Measurements from ENCODE around the gene RBM5.

Gene RBM5

DNA sequence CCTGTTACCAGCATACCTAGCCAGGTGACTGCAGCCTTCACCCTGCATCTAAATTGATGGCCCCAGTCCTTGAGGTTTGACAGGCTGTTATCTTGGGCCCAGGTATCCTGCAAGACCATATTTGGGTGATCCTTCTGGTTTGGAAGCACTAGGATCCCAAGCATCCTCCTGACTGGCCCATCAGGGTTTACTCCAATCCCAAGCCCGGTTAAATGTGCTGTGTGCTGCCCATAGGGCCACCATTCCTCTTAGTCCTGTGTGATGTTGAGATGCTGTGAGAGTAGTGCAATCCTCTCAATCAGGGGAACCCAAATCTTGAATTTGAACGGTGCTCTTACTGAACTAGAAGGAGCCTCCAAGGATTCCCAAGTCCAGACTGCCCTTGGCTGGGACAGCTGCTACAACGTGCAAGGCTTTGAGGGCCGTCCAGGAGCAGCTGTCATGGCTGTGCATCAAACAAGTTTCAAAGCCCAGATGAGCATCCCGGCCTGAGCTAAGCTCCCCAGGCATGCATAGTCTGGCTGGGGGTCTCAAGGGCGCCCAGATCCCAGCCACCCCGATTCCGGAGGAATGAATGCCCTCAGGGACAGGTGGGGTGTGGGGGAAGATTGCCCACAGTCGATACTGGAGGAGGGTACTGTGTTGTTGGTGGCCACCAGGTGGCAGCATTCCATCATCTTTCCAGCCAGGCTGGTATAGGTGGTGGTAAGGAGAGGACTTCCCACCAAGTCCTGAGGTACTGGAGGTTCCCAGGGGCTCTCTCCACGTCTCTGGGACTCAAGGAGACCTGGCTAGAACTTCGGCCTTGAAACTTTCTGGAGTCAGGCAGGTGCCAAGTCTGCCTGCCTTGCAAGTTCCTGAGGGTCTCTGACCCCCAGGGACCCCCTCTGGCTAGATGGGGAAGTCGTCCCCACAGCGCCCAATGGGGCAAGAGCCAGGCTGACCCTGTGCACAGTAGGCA is 32.6 kb downstream of the RBM5 start:
- DNase-seq (ENCODE audit: low spot score), result peak; percentile 86

DNA sequence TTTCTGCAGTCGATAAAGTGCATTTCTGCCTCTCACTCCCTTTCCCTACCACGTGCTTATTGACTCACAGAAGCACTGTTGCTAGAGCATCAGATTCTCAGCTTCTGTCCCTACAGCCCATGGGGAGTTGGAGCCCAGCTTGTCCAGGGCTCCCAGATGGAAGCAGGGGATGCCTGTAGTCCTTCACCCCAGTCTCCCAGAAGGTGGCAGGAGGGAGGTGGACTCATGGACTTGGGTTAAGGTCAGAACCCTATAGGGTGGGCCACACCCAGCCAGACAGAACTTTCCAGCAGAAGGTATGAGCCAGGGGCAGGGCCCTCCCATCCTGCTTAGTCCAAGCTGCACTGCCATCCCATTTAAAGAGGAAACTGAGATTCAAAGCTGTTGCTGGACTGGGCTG is 33.4 kb downstream of the RBM5 start:
- no peak for DNase-seq (ENCODE audit: low spot score)

DNA sequence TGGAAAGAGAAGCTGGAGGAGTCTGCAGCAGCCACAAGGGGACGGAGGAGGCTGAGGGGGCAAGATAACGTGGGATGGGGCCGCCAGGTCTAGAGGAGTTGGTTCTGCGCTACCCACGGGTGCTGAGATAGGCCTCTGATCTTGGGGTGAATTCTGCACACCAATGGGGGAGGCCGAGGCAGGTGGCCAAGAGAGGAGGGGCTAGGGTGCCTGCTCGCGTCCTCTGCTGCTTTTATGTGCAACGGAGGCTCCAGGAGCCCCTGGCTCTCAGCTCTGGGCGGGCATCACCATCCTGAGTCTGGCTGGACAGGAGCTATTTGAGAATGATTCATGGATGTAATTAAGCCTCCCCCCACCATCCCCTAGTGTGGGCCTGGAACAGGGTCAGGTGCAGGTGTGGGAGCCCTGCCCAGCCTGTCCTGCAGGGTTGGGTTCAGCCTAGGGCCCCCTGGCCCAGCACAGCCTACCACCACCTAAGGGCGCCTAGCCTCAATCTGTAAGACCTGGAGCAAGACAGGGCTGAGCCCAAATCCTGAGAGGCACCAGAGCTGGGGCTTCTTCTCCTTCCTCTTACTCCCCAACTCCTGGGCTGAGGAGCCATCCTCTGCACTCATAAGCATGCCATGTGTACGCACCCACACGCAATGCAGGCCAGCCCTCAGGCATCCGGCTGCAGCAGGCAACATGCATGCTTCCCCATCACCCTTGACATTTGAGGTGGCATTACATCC is 34.1 kb downstream of the RBM5 start:
- DNase-seq (ENCODE audit: low spot score), result no peak

DNA sequence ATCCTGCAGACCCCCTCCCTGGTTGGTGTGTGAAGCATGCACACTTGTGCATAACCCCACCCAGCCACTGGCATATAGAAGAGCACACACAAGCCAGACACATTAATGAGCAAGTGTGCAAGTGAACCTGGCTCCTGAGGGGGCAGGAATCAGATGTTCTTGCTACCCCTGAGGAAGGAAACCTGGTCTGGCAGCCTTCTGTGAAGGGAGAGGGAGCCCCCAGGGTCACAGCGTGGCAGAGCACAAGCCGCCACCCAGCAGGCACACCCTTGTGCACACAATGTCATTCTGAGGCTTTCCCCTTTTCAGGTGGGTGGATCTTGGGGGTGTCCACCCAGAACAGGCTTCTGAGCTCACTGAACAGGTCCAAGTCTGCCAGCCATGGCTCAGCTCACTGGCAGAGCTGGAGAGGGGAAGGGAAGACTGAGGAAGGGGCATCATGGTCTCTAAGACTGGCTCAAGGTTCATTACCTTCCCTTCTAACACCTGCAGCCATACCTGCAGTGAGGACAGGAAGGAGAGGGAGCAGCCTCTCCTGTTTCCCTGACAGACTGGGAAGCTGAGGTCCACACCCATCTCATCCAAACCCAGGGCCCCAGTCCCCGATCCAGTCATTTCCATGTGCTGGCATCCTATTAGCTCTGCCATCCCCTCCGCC is 34.8 kb downstream of the RBM5 start:
- DNase-seq (ENCODE audit: low spot score), result no peak

DNA sequence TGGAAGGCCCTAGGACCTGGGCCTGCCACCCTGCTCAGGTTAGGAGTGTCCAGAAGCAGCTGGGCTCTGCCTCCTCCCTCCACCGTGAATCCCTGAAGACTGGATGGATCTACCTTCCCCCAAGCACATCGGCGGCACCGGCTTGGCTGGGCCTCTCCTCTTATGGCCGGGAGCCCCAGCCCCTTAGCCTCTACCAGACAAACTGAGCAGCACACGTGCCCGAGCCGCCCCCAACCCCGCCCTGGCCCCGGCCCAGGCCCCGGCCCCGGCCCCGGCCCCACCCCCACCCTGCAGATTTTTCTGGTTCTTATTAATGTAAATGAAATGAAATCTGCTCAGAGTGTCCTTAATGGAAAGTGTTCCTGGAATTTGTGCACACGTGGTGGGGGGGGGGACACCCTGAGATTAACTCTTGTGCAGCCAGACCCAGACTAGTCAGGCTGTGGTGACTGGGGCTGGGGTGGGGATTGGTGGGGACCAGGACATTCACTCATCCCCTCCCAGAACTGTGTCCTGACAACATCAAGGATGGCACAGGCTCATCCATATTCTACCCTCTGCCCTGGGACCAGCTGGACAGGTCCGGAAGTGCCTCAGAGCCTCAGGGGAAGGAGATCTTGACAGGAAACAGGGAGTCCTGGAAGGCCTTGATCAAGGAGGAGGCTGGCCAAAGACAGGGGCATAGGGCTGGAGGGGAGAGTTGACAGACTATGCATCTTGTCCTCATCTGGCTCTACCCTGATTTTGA is 35.5 kb downstream of the RBM5 start:
- DNase-seq (ENCODE audit: low spot score), result no peak

DNA sequence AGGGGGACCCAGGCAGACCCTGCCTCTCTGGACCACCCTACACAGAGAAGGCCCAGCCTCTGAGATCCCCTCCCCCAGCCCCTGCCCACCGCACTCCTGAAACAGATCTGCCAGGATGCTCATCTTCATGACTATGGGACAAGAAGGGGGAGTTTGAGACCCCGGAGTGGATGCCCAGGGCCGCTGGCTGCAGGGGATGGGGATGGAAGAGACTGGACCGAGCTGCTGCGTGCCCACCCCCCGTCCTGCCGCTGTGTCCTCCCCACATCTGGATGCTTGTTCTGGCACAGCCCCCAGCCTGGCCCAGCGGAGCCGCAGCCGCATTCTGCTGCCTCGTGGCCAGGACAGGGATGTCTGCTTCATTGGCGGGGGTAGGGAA is 36.1 kb downstream of the RBM5 start:
- DNase-seq (ENCODE audit: low spot score), result peak; percentile 58

DNA sequence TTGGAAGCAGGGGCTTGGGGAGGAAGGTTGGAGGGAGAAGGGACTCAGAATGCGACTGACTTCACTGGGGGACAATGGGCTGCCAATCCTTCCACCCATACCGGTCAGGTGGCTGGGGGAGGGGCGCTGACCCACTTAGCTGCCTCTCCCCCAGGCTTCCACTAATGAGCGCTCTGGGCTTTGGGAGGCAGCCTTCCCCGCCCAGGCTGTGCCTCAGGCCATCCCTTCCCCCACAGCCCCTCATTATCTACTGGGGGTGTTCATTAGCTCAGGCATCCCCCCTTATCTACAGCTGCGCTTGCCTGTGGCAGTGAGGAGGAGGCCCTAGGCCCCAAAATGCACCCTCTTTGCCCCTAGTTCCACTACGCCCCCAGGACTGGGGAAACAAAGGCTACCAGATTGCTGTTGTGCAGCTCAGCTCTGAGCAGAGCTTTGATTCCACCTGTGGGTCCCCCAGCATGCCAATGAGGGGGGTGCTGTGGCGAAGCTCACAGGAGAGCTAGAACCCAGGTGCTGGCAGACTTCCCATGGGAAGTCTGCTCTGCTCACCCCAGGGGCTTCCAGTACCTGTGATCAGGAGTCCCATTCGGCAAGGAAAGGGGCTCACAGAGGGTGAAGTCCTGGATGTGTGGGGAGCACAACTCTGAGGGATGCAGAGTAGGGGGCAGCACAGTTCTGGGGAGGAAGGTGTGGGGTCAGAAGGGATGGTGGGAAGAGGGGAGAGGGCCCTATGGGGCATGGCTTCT is 37.0 kb downstream of the RBM5 start:
- DNase-seq (ENCODE audit: low spot score), result peak; percentile 50

DNA sequence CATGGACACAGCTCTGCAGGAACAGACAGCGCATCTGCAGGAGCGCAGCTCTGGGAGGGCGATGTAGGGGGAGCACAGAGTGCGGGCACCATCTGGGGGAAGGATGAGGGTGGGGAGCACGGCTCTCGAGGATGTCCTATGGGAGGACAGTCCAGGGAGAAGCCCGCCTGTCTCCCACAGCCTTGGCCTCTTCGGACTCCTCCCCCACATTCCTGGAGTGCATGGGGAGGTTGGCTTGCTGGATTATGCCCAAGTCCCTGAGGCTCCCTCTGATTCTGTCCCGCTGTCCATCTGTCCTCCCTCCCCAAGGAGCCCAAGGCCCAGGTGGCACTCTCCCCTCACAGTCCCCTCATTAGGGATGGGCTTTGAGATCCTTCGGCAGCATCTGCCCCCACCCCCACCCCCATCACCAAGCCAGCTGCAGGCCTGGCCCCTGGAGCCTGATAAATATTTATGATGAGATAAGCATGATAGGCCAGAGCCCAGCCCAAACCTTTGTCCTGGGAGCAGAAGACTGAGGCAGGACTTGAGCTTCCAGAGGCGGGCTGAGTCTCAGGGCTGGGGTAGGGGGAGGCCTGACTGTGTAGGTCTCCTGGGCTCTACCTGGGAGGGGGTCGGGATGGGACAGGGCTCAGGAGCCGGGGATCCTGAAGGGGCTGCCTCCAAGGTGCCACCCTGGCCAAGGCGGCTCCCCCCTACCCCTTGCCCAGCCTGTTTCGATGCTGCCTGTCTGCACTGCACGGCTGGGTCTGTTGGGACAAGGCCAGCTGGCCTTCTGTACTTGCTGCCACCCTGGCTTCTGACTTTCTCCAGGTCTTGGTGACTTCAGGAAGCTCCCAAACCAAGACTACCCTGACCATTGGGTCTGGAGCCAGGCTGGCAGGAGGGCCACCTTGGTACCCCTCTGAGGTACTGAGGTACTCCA is 37.8 kb downstream of the RBM5 start:
- peak; percentile 60 for DNase-seq (ENCODE audit: low spot score)

DNA sequence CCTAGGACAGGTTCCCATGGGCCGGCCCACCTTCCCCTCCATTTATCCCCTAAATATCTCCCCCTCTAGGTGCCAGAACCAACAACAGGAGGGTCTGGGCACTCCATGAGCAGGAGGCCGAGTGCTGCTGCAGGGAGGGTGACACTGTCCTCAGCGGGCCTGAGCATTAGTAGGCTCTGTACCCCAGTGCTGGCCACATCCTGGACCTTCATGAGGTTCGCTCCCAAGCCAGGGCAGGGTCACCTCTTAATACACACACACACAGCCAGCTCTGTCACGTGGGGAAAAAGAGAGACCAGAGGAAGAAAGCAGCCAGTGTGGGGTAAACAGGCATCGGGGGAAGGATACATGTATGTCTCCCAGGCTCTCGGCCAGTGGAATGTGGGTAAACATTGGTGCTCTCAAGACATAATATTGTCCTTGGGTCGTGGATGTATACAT is 38.6 kb downstream of the RBM5 start:
- no peak for DNase-seq (ENCODE audit: low spot score)

DNA sequence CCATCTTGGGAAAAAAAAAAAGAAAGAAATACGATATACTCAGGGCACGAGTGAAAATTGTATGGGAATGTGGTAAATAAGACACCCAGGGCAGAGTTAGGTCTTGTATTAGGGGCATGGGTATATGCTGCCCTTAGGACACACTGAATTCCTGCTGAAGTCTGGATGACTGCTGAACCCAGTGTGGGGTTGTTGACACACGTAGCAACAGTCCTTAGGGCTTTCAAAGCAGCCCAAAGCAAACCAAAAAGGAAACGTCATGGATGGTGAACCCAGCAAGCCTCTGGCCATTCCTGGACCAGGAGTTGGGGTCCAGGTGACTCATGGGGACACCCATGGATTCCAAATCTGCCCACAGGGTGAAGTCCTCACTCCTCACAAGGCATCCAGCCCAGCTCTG is 39.3 kb downstream of the RBM5 start:
- DNase-seq (ENCODE audit: low spot score), result no peak

DNA sequence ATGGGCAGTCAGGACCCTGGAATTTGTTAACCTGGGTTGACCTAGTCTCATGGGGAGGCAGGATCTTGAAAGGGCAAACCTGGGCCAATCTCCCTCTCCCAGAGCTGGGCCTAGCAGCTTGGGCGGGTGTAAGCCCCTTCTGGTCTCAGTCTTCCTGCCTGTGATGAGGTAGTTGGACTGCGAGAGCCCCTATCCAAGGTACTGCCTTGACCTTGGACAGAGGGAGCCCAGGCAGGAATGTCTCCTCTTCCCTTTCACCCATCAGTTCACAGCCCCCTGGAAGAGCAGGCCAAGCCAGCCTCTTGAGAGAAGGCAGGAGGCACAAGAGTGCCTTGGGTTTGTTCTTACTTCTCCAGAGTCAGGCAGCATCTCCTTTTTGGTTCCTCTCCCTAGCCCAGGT is 41.7 kb downstream of the RBM5 start:
- DNase-seq (ENCODE audit: low spot score), result no peak

DNA sequence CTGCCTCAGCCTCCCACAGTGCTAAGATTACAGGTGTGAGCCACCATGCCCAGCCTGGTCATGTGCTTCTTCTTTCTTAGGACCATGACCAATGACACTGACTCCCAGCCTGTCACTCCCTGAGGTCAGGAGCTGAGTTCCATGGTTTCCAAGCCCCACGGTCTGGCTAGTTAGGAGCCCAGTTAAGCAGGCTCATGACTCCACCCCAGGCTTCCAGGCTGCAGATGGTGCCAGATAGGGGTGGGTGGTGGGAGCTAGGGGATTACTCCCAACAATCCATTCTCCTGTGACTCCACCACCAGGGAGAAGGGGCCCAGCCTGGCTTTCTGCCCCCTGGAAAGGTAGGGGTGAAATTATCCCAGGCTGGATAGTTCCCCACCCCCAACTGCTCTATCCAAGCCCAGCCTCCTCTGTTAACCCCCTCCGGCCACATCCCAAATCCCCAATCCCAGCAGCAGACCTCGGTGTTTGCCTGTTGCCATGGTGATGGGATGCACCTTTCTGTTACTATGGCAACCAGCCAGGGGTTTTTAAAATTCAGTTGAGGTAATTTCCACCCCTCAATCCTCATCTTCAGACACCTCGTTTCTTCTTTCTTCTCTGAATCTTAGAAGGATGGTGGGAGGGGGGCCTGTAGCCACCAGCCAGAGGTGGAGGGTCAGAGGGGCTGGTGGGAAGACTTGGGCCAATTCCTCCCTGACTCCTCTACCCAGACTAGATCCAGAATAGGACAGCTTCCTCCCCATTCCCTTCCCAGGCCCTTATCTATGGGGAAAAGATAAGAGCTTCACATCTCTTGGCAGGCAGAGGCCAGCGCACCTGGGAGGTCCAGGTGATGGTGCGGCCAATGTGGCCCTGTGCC is 43.9 kb downstream of the RBM5 start:
- DNase-seq (ENCODE audit: low spot score), result peak; percentile 70

DNA sequence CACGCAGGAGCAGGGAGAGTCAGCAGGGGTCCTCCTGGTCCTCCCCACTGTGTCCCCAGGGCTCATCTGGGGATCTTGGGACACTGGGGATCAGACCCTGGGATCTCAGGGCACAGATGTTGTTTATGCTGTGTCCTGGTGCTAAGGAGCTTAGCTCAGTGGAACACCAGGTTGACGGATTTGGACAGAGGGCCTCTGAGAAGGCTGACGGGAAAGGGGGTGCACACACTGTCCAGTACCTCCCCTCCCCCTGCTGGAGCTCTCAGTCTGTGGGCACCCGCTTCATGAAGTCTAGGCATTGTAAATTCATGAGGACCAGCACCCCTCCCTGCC is 44.5 kb downstream of the RBM5 start:
- DNase-seq (ENCODE audit: low spot score), result no peak

DNA sequence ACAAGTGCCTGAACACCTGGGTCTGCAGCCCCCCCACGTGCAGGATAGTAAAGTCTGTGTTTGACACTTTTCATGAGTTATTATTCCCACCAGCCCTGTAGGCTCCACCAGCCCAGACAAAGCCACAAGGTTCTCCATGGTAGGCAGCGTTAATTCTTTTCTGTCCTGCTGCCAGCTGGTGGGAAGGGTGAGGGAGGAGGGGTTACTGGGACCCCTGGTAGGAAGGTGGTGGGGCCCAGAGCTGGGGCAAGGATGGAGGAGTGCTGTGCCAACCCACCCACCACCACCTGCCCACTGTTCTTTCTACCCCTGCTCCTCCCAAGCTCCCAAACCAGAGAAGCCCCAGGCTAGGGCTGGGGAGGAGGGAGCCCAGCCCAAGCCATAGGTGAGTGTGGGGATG is 45.6 kb downstream of the RBM5 start:
- no peak for DNase-seq (ENCODE audit: low spot score)

DNA sequence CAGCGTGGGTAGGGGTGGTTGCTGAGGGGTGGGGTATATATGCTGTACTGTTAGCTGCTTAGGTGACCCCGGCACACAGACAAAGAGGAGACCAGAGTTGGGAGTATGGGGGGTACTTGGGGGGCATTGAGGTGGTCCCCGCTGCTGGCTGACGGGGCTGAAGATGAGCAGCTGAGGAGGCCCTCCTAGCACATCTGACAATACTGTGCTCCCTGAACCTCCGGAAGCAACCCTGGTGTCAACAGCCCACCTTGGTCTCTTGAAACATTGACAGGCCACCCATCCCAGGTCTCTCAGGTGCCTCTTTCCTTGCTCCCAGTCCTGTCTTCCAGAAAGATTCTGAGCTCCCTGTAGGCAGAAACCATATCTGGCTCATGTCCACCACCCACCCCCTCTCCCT is 47.2 kb downstream of the RBM5 start:
- no peak for DNase-seq (ENCODE audit: low spot score)

DNA sequence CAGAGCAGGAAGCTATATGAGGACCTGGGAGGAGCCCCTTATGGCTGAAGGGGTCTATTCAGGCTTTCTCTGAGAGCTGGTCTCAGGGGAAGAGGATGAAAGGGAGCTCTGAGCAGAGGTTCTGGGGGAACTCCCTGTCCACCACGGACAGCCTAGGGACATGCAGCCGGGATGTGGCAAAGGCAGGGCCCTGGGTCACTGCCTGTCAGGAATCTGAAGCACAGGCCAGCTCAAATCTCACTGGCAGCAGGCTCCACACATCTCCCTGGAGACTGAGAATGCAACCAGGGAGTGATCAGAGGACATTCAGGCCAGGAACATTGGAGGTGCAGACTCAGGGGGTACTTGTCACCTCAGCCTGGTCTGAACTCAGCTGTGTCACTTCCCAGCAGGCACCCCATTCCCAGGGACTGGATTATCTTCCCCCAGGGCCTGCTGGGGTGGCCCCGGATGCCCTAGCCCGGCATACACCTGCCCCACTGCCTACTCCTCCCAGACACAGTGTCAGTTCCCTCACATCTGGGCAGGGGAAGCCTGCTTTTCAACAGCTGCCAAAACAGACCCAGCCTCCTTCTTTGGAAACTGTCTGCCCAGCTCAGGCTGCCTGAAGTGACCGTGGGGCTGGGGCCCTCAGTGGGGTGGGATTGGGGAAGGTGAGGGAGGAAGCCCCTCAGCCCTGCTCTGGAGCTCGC is 48.1 kb downstream of the RBM5 start:
- DNase-seq (ENCODE audit: low spot score), result no peak

DNA sequence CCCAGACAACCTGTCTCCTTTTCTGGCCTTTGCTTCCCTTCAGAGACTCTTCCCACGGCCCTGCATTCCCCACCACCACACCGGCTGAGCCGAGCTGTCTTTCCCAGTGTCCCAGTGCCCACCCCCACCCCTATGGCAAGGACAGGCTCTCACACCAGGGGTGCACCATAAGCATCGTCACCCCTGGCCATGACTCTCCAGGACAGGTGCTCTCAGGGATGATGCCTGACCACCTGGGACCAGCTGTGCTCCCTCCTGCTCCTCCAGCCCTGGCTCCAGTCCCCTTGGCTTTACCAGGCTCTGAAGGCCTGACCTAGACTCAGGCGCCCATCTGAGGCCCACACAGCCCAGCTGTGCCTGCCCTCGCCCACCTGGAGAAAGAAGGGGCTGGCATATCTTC is 48.8 kb downstream of the RBM5 start:
- no peak for DNase-seq (ENCODE audit: low spot score)

DNA sequence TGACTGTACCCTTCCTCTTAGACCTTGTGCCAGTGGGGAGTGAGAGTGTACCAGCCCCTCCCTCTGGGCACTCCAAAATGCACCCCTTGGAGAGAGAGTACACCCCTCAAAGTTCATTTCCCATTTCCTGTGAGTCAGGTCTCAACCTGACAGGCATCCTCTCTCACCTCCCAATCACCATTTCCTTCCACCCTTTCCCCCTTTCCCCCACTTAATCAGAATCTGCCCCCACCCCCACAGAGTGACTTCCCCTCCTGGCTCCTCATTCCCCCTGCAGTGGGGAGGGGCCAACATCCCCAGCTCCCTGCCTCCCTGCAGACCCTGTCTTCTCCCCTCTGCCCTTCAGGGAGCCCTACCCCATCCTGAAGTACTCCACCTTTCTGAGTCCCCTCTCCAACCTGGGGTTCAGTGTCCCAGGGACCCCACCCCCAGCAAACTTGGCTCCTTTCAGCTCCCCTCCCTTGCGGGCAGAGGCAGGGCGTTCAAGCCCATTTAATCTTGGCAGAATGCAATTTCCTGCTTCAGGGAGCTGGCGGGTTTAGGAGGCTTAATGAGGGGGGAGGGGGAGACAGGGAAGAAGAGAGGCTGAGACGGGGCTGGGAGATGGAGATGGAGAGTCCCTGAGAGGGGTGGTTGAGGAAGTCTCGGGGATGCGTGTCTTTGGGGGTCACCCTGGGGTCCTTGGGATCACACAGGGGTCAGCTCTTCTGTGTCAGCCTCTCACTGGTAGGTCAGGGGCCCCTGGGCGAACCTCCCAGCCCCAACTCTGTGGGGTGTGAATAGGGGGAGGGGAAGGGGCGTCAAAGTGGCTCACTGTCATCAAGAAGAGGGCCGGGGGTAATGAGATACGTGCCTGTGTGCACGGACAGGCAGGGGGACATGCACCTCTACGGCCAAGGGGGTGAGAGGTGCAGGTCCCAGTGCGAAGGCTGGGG is 49.8 kb downstream of the RBM5 start:
- DNase-seq (ENCODE audit: low spot score), result no peak

Data from ecto neural progenitor cell (in vitro differentiated cells).